Measurements from ENCODE around the gene CHRNB1.
A peak's percentile ranks its signal among the peaks of the same experiment; 100 is the strongest.

CHRNB1 gene

DNA sequence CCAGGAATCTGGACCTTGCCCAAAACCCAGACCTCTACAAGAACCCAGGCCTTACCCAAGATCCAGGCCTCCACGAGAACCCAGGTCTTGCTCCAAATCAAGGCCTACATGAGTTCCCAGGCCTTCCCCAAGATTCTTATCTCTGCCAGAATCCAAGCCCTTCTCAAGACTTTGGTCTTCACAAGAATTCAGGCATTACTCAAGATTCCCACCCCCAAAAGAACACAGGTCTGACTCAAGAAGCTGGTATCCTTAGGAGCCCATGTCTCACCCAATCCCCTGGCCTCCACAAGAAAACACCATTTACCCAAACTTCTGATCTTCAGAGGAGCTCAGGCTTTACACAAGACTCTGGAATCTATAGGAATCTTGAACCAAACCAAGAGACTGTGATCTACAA, 13.6 kb upstream of the CHRNB1 start:
- TF ChIP-seq, protein P1, sequence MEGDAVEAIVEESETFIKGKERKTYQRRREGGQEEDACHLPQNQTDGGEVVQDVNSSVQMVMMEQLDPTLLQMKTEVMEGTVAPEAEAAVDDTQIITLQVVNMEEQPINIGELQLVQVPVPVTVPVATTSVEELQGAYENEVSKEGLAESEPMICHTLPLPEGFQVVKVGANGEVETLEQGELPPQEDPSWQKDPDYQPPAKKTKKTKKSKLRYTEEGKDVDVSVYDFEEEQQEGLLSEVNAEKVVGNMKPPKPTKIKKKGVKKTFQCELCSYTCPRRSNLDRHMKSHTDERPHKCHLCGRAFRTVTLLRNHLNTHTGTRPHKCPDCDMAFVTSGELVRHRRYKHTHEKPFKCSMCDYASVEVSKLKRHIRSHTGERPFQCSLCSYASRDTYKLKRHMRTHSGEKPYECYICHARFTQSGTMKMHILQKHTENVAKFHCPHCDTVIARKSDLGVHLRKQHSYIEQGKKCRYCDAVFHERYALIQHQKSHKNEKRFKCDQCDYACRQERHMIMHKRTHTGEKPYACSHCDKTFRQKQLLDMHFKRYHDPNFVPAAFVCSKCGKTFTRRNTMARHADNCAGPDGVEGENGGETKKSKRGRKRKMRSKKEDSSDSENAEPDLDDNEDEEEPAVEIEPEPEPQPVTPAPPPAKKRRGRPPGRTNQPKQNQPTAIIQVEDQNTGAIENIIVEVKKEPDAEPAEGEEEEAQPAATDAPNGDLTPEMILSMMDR (IDR thresholded peaks at IDR 0.05; ENCODE audit: low read depth, low read length): no peak
- DNase-seq: no peak
- H3K36me3 ChIP-seq: no peaks in the 10 kb centered on the region
- peaks cover 1% of the 10 kb centered on the region for H3K27me3 ChIP-seq (ENCODE audit: insufficient read depth, low read depth, severe bottlenecking)
- H3K4me3 ChIP-seq (ENCODE audit: low read depth, low read length): no peak overlapping the region
- H3K27ac ChIP-seq: no peak overlapping the region
- H3K9me3 ChIP-seq (ENCODE audit: severe bottlenecking): no peaks in the 10 kb centered on the region

DNA sequence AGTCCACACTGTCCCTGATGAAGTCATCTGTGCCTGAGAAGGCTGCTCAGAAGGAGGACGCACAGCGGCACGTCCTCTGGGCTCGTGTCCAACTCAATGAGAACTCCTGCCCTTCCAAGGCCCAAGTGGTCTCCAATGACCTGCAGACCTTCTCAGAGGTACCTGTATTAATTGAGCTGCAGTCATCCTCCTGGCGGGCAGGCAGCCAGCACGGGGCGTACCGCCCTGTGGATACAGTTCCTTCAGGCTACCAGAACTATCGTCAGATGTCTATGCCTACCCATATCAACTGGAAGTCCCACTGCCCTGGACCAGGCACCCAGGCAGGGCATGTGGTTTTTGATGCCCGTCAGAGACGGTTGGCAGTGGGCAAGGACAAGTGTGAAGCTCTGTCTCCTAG, 12.6 kb upstream of the CHRNB1 start:
- peaks cover 5% of the 10 kb centered on the region for H3K27me3 ChIP-seq (ENCODE audit: insufficient read depth, low read depth, severe bottlenecking)
- no peak overlapping the region for H3K4me3 ChIP-seq (ENCODE audit: low read depth, low read length)
- TF ChIP-seq, protein P1 (IDR thresholded peaks at IDR 0.05; ENCODE audit: low read depth, low read length): no peak
- no peaks in the 10 kb centered on the region for H3K36me3 ChIP-seq
- H3K27ac ChIP-seq: no peak overlapping the region
- no peak for DNase-seq
- H3K9me3 ChIP-seq (ENCODE audit: severe bottlenecking): no peaks in the 10 kb centered on the region

DNA sequence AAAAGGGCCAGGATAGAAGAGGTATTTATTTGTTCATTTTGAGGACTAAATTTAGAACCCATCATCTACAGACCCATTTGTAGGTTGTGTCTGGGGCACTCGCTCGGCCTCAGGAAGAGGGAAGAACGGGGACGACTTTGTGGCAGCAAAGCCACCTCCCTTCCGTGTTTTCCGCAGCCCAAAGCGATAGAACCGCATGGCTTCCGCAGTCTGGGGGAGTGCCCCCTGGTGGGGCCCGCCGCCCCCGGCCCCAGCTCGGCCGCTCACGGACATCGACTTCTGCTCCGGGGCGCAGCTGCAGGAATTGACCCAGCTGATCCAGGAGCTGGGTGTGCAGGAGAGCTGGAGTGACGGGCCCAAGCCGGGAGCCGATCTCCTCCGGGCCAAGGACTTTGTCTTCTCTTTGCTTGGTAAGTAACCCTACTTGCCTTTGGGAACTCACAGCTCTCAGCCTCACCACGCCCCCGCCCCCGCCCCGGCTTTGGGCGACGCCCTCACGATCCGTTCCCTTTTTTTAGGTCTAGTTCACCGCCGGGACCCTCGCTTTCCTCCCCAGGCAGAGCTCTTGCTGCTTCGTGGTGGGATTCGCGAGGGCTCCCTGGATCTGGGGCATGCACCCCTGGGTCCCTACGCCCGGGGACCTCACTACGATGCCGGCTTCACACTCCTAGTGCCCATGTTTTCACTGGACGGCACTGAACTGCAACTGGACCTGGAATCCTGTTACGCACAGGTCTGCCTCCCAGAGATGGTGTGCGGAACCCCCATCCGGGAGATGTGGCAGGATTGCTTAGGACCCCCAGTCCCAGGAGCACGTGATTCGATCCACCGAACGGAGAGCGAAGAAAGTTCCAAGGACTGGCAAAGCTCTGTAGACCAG, 8.9 kb upstream of the CHRNB1 start:
- H3K36me3 ChIP-seq: no peaks in the 10 kb centered on the region
- H3K4me3 ChIP-seq (ENCODE audit: low read depth, low read length): peak overlapping the region; percentile 47
- peak; percentile 49 for DNase-seq
- TF ChIP-seq, protein P1 (IDR thresholded peaks at IDR 0.05; ENCODE audit: low read depth, low read length): peak; percentile 38
- no peaks in the 10 kb centered on the region for H3K9me3 ChIP-seq (ENCODE audit: severe bottlenecking)
- peaks cover 12% of the 10 kb centered on the region for H3K27me3 ChIP-seq (ENCODE audit: insufficient read depth, low read depth, severe bottlenecking)
- H3K27ac ChIP-seq: peak overlapping the region; percentile 43

DNA sequence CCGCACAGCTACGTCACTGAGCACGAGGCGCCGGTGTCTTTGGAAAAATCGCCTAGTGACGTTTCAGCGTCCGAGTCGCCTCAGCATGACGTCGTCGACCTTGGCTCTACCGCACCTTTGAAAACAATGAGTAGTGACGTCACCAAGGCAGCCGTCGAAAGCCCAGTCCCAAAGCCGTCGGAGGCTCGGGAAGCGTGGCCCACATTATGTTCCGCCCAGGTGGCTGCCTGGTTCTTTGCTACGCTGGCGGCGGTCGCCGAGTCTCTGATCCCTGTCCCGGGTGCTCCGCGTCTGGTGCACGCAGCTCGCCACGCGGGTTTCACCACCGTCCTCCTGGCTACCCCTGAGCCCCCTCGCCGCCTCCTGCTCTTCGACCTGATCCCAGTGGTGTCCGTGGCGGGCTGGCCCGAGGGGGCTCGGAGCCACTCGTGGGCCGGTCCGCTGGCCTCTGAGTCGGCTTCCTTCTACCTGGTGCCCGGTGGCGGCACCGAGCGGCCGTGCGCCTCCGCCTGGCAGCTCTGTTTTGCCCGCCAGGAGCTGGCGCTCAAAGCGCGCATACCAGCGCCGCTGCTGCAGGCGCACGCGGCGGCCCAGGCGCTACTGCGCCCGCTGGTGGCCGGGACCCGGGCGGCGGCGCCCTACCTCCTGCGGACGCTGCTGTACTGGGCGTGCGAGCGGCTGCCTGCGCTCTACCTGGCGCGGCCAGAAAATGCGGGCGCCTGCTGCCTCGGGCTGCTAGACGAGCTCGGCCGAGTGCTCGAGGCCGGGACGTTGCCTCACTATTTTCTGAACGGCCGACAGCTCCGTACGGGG, 8.1 kb upstream of the CHRNB1 start:
- H3K36me3 ChIP-seq: no peaks in the 10 kb centered on the region
- TF ChIP-seq, protein P1 (IDR thresholded peaks at IDR 0.05; ENCODE audit: low read depth, low read length): peak; percentile 83
- peak; percentile 81 for DNase-seq
- H3K27me3 ChIP-seq (ENCODE audit: insufficient read depth, low read depth, severe bottlenecking): peaks cover 12% of the 10 kb centered on the region
- peak overlapping the region; percentile 43 for H3K27ac ChIP-seq
- H3K4me3 ChIP-seq (ENCODE audit: low read depth, low read length): peak overlapping the region; percentile 47
- H3K9me3 ChIP-seq (ENCODE audit: severe bottlenecking): no peaks in the 10 kb centered on the region

DNA sequence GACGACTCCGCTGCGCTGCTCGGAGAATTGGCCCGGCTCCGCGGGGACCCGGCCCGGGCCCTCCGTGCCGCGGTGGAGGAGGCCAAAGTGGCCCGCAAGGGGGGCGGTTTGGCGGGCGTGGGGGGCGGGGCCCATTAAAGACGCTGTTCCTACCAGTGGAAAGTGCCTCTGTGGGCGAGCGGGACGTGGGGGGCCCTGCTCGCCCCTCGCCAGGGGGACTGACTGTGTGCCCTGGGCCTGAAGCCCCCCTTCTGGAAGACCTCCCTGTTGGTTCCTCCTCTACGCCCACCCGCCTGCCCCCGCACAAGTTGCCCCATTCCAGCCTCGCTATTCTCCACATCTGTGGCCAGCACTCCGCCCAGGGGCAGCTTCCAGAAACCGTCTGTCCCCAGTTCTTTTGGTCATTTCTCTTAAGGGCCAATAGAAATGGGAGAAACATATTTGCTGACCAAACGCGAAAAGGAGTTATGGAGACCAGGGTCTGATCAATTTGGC, 7.4 kb upstream of the CHRNB1 start:
- H3K27ac ChIP-seq: no peak overlapping the region
- TF ChIP-seq, protein P1 (IDR thresholded peaks at IDR 0.05; ENCODE audit: low read depth, low read length): no peak
- DNase-seq: no peak
- H3K36me3 ChIP-seq: no peaks in the 10 kb centered on the region
- peaks cover 12% of the 10 kb centered on the region for H3K27me3 ChIP-seq (ENCODE audit: insufficient read depth, low read depth, severe bottlenecking)
- no peaks in the 10 kb centered on the region for H3K9me3 ChIP-seq (ENCODE audit: severe bottlenecking)
- H3K4me3 ChIP-seq (ENCODE audit: low read depth, low read length): peak overlapping the region; percentile 47

All from WERI-Rb-1 (cell line).